CD4-positive, alpha-beta T cell (primary cell): ENCODE data around the gene FAM187B. TPM values are rescaled to one million over a fixed set of nuclear protein-coding genes. Genes with fewer than 3 reads are reported as not detected.

Source experiments
- ATAC-seq: fragments of 200-7000 bp; cut with Tn5 transposase; one replicate; pipeline ENCODE4 v1.10.0; 2022; ENCODE audit warnings: mild to moderate bottlenecking; ENCODE audit not compliant: poor library complexity
- CTCF ChIA-PET: fragments of 350-600 bp; sonication (Branson Sonifier 250); formaldehyde crosslinking; loops from one replicate; lab custom pipeline; 2021; ENCODE audit warnings: antibody characterized with exemption, inconsistent platforms; lab: Charles Lee
- POLR2A ChIA-PET: fragments of 350-600 bp; sonication (Branson Sonifier 250); formaldehyde crosslinking; loops from one replicate; lab custom pipeline; 2021; ENCODE audit warnings: antibody characterized with exemption, inconsistent platforms; lab: Charles Lee
- DNase-seq, 14 experiments: peaks; one replicate each; pipeline ENCODE4 v3.0.0-alpha.2; 2013 to 2020; ENCODE audit warnings: mixed read lengths in 2 of 14
- H3K27ac ChIP-seq, 2 donors: one replicate each; pipeline versions ENCODE4 v1.5.1 to v1.7.0; 2013; ENCODE audit warnings: low read length in 2 of 2, low read depth in 1 of 2, mild to moderate bottlenecking in 1 of 2
- H3K27me3 ChIP-seq, 2 experiments: 1 replicate in 1 of 2; 2 replicates in 1 of 2; pipeline versions ENCODE4 v1.6.1 to v1.7.0; 2013; ENCODE audit warnings: low read length in 2 of 2, control low read depth in 1 of 2, mild to moderate bottlenecking in 1 of 2, moderate library complexity in 1 of 2; ENCODE audit not compliant: insufficient read depth in 2 of 2, control insufficient read depth in 1 of 2
- H3K36me3 ChIP-seq: one replicate; pipeline ENCODE4 v1.6.1; 2013; ENCODE audit warnings: low read length, control low read depth; ENCODE audit not compliant: insufficient read depth
- H3K4me1 ChIP-seq: one replicate; pipeline ENCODE4 v1.6.1; 2013; ENCODE audit warnings: low read length, control low read depth; ENCODE audit not compliant: insufficient read depth
- H3K4me3 ChIP-seq: one replicate; pipeline ENCODE4 v1.5.1; 2013; ENCODE audit warnings: mild to moderate bottlenecking, low read length, moderate library complexity
- H3K9me3 ChIP-seq, 2 experiments: 1 replicate in 1 of 2; 2 replicates in 1 of 2; pipeline versions ENCODE4 v1.6.1 to v1.7.0; 2013; ENCODE audit warnings: low read length in 2 of 2, mild to moderate bottlenecking in 2 of 2, control low read depth in 1 of 2, moderate library complexity in 1 of 2; ENCODE audit not compliant: control insufficient read depth in 1 of 2, insufficient read depth in 1 of 2
- H3K27ac Mint-ChIP-seq: one replicate; pipeline ENCODE4 v1.8.0; 2020; ENCODE audit warnings: mixed read lengths
- H3K27me3 Mint-ChIP-seq: one replicate; pipeline ENCODE4 v1.8.0; 2021; ENCODE audit warnings: mixed read lengths
- H3K36me3 Mint-ChIP-seq: one replicate; pipeline ENCODE4 v1.8.0; 2021; ENCODE audit warnings: low read depth, mixed read lengths
- H3K4me1 Mint-ChIP-seq: one replicate; pipeline ENCODE4 v1.8.0; 2021; ENCODE audit warnings: low read depth, mixed read lengths
- H3K4me3 Mint-ChIP-seq: one replicate; pipeline ENCODE4 v1.8.0; 2020; ENCODE audit warnings: mild to moderate bottlenecking, mixed read lengths
- H3K9me3 Mint-ChIP-seq: one replicate; pipeline ENCODE4 v1.8.0; 2020; ENCODE audit warnings: mixed read lengths
- CTCF ChIP-seq: fragments of 200-600 bp; IDR thresholded peaks from one replicate; pipeline ENCODE4 v1.8.0; 2022; ENCODE audit warnings: antibody characterized with exemption, mild to moderate bottlenecking
- intact Hi-C, 2 experiments: fragments of 100-400 bp; cut with DNase I in 1 of 2; cut with micrococcal nuclease in 1 of 2; formaldehyde crosslinking; loops; one replicate each; pipeline versions ENCODE4 v1.15.1 to v1.9.0; 2023 to 2025; cut with DNase I, micrococcal nuclease
- total RNA-seq, 174 experiments: library from RNA in 2 of 174; stranded (reverse) in 2 of 174; gene quantifications; one replicate each; pipeline ENCODE4 v1.2.3 and lab custom pipeline; 2021 to 2026

FAM187B gene
- total RNA-seq, 2 experiments from 2014 or later, result not detected

- Histone ChIP-seq H3K4me1 (peaks cover 31% of the 10 kb centered on the region), H3K27me3 (peaks cover 0 to 6% of the 10 kb centered on the region in 2 experiments), H3K36me3 (peaks cover 19% of the 10 kb centered on the region), H3K9me3 (no peaks in the 10 kb centered on the region), H3K4me3 (no peak overlapping the region), H3K27ac (no peak overlapping the region)
- H3K27ac Mint-ChIP-seq, result peak overlapping the region; percentile 72
- H3K9me3 Mint-ChIP-seq, result no peaks in the 10 kb centered on the region
- peaks cover 22% of the 10 kb centered on the region for H3K27me3 Mint-ChIP-seq
- POLR2A ChIA-PET, result interaction anchor here (0.6 to 1.7 kb wide), 5 partner anchors 11 to 97 kb away, joined by 3 to 8 read pairs (median 3); partner anchors contain the start of gene FXYD5
- no peak for TF ChIP-seq CTCF
- CTCF ChIA-PET, result no interaction called here
- DNase-seq, result no peak
- peaks cover 34% of the 10 kb centered on the region for H3K4me1 Mint-ChIP-seq
- no peak for ATAC-seq
- intact Hi-C loops, result loop anchor here in 1 of 2 experiments (2.0 kb wide), 1 partner anchor 15 kb away; no protein-coding TSS in a partner anchor
- H3K4me3 Mint-ChIP-seq, result peak overlapping the region; percentile 92
- H3K36me3 Mint-ChIP-seq, result peaks cover 38% of the 10 kb centered on the region
Measured at GRCh38 chr19:35251456-35251855, 22.9 kb upstream of the FAM187B start.

GRCh38 chr19:35249848-35250711, 21.5 kb upstream of the FAM187B start:
- Mint-ChIP-seq H3K9me3 (no peaks in the 10 kb centered on the region), H3K36me3 (peaks cover 32% of the 10 kb centered on the region), H3K27me3 (peaks cover 30% of the 10 kb centered on the region), H3K27ac (peak overlapping the region; percentile 85), H3K4me1 (peaks cover 32% of the 10 kb centered on the region), H3K4me3 (peak overlapping the region; percentile 92)
- H3K4me3 ChIP-seq, result peak overlapping the region; percentile 86
- CTCF ChIA-PET, result interaction anchor here (1.1 kb wide), 1 partner anchor 96 kb away, joined by 6 read pairs; the partner anchor contains the start of gene FXYD5
- no peak for TF ChIP-seq CTCF
- peaks cover 17% of the 10 kb centered on the region for H3K36me3 ChIP-seq
- DNase-seq (no peak), ATAC-seq (no peak)
- H3K9me3 ChIP-seq, result no peaks in the 10 kb centered on the region
- H3K4me1 ChIP-seq, result peaks cover 31% of the 10 kb centered on the region
- intact Hi-C loops, result loop anchor here (2.0 to 10.0 kb wide), 4 partner anchors 17 to 217 kb away; no protein-coding TSS in a partner anchor
- H3K27me3 ChIP-seq, result peaks cover 0 to 6% of the 10 kb centered on the region in 2 experiments
- peak overlapping the region in 1 of 2 donors; percentile 2 for H3K27ac ChIP-seq
- POLR2A ChIA-PET, result interaction anchor here (0.7 to 1.7 kb wide), 5 partner anchors 8 to 38 kb away, joined by 3 to 8 read pairs (median 5); no protein-coding TSS in a partner anchor

- peaks cover 32% of the 10 kb centered on the region for H3K4me1 Mint-ChIP-seq
- H3K36me3 Mint-ChIP-seq, result peaks cover 25% of the 10 kb centered on the region
- peak overlapping the region; percentile 92 for H3K4me3 Mint-ChIP-seq
- ATAC-seq (no peak), DNase-seq (no peak)
- Histone ChIP-seq H3K9me3 (no peaks in the 10 kb centered on the region), H3K36me3 (peaks cover 11% of the 10 kb centered on the region), H3K27me3 (peaks cover 0 to 6% of the 10 kb centered on the region in 2 experiments), H3K27ac (peak overlapping the region; percentile 22 to 59), H3K4me1 (peaks cover 31% of the 10 kb centered on the region), H3K4me3 (peak overlapping the region; percentile 86)
- peak overlapping the region; percentile 85 for H3K27ac Mint-ChIP-seq
- TF ChIP-seq CTCF, result no peak
- peaks cover 34% of the 10 kb centered on the region for H3K27me3 Mint-ChIP-seq
- intact Hi-C loops, result loop anchor here (5.0 to 10.0 kb wide), 3 partner anchors 42 to 218 kb away; no protein-coding TSS in a partner anchor
- no peaks in the 10 kb centered on the region for H3K9me3 Mint-ChIP-seq
- CTCF ChIA-PET, result no interaction called here
- POLR2A ChIA-PET, result interaction anchor here (0.7 to 1.0 kb wide), 2 partner anchors 19 to 27 kb away, joined by 3 to 5 read pairs; no protein-coding TSS in a partner anchor
Measured at GRCh38 chr19:35249146-35249847, 20.8 kb upstream of the FAM187B start.
